ENCODE measurements around the gene PALLD.
"Not testable (repeated sequence)": the region's sequence is repeated elsewhere in the genome, so short reads cannot be mapped to it uniquely, and the experiment has no call there.

Gene PALLD

DNA sequence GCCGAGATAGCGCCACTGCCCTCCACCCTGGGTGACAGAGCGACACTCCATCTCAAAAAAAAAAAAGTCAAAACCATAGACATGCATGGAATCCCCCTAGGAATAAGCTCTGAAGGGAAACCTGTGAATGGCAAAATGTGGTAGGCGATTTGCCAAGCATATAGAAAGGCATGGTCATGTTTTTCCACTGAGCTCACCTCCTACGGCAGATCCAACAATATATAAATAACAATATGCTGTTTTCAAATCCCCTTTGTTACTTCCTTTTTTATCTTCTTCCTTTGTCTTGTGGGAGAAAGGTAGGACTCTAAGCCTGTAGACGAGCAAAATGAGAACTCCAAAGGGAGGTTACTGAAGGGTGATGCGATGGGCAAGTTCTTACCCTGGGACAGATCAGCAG, 219.0 kb downstream of the PALLD start:
- DNase-seq, result no peak

DNA sequence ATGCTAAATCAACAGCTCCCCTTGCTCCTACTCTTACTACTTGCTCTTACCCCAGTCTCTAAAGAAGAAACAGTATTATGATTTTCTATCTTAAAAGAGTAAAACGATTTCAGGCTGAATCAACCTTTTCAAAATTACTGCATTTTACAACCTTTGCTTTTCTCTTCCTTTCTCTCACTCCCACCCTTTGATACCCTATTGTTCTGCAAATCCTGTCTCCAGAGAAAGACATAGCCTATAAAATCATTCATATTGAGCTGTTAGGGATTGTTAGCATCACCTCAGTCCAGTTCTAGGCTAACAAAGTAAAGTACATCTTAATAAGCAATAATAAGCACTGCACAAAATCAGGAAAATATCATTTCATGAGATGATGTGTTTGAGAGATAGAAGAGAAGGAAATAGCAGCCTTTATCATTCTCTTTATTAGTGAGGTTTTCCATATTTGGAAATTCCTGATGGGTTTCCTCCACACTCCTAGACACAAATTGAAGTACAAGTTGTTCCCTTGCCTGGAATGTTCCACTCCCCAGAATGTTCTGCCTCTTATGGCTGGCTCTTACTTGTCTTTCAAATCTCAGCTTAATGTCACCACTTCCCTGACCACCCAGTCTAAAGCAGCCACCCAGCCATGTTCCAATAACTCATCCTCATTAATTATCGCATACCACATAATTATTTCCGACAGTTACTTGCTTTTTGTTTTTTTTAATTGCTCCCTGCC, 219.7 kb downstream of the PALLD start:
- no peak for DNase-seq

DNA sequence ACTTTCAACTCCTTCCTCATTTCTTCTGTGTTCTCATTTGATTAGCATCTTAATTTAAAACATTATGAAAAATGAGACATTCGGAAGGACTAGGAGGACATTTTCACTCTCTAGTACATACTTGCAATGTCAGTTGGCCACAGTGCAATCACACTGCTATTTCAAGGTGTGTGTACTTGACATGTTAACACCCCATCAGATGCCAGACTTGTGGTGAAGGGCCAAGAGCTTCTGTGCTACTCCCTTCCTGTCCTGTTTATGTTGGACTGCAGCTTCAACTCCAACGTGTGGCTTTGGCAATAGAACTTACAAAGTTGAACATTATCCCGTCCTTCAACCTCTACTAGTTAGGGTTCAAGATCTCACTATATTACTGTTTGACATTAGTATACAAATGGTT, 221.0 kb downstream of the PALLD start:
- no peak for DNase-seq

DNA sequence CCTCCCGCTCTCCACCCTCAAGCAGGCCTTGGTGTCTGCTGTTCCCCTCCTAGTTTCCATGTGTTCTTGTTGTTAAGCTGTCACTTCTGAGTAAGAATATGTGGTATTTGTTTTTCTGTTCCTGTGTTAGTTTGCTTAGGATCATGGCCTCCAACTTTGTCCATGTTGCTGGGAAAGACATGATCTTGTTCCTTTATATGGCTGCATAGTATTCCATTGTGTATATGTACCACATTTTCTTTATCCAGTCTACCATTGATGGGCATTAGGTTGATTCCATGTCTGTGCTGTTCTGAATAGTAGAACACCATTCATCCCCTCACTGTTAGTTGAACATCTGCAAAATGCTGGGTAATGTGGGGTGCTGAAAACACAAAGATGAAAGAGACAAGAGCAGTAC, 222.9 kb downstream of the PALLD start:
- DNase-seq, result no peak

DNA sequence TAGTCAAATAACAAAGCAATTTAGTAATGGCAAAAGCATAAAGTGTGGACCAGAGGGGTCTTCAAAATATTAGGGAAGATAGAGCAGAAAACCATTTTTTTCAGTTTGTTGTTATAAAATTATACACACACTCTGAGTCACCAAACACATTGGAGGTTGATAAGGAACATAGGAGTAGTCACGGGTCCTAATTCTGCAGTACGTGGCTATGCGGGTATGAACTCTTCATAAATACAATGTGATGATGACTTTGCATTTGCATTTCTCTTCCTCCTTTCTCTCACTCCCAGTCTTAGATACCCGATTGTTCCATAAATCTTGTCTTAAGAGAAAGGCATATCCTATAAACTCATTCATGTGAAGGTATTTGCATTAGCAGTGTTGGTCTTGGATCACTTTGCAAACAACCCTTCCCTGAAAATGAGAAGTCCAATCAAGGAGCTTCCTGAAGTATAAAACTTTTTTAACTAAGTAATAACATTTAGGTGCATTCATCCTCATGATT, 223.6 kb downstream of the PALLD start:
- no peak for DNase-seq

DNA sequence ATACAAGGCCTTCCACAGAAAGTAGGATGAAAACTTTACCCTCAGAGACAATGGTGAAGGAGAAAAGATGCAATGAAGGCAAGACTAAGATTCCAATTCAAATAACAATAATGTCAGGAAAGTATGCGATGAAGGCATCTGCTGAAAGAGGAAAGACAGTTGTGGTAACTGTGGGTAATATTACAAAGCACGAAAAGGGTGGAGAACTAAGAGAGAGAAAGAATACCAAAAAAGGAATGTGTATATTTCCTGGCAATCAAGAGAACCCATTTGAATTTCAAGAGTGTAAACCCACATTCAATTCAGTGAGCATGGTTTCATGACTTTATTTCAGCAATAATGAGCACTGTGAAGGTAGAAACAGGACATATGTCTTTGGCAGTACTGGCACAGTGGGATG, 225.5 kb downstream of the PALLD start:
- DNase-seq, result no peak

DNA sequence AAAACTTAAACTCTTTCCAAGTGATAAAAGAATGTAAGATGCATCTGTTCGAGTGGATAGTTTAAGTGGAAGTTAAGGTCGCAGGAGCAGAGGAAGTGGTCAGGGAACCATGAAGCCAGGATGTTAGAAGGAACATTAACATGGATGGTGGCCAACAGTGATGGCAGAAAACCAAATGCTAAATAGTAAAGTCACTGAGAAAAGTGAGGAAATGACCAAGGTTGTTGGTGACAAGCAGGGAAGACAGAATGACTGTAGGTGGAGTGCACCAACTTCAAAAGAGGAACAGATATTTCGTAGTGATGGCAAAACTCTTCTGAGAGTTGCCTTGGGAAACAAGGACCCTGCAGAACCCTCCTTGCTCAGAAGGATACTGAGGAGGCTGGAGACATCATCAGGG, 226.2 kb downstream of the PALLD start:
- no peak for DNase-seq

DNA sequence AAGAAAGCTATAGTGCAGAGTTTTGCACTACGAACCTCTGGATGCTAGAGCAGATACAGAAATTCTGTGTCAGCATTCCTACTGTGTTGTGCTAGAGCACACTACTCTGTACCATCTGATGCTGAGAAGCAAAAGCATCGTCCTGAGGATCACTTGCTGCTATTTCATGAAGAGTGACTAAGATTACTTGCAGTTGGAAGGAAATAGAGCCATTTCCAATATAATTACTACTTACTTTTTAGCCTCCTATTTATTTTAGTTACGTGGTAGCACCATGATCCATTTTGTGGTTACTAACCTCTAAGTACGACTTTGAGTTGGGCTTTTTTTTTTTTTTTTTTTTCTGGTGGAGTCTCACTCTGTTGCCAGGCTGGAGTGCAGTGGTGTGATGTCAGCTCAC, 226.7 kb downstream of the PALLD start:
- no peak for DNase-seq

DNA sequence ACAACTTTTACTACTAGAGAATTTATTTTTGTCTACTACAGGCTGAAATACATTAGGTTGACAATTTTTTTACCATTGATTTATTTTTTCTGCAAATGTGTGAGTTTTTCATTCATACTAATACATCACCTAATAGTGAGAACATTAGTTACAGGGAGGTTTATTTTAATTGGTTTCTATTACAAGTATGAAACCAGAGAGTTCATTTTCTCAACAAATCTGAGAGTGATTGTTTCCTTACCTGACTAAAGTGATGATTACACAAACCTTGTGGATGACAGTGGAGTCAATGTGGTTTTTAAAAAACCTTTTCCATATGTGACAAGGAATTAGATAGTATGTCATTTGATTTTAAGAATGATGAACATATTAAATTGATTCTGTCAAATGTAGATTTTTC, 227.4 kb downstream of the PALLD start:
- no peak for DNase-seq

DNA sequence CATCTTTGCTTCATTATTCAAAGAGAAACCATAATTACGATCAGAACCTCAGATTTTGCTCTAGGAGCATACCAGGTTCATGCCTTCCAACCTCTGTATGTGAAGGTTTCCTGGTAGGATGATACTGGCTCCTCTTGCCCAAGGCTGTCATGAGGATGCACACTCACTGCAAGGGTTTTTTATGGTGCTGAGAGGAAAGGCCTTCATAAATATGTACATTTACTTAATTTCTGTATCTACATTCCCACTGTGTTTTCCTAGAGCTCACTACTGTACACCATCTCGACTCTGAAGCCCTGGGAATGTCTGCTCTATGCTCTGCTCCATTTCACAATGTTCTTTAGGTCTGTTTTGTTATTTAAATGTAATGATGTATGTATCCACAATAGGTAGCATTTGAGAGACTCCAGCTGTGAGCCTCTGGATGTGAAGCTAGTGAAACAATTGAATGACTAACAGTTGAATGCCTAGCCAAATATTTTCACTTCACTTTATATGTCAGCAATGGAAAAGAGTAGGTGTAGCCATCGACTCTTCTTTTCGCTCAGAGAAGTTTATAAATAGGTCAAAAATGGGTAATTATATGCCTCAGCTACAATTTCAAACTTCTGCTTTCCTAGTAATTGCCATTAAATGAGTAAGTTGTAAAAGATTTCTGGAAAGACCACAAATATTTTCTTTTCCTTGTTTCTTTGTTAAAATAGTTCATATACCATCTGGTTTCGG, 228.0 kb downstream of the PALLD start:
- DNase-seq, result no peak

DNA sequence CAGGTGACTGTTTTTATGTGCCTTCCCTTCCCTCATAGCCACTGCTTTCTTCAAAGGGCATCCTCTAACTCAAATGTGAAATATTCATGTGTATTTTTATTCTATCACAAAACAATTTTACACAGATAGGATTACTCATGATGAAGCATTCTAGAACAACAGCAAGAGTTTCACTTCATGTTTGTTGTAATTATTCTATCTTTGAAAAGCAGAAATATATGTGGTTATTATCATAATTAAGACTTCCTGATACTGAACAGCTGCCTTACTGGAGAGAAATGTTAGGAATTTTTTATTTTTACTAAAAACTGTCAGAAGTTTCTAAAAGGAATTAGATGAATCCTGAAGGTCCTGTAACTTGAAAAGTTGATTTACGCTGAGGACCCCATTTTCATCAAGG, 229.1 kb downstream of the PALLD start:
- no peak for DNase-seq

DNA sequence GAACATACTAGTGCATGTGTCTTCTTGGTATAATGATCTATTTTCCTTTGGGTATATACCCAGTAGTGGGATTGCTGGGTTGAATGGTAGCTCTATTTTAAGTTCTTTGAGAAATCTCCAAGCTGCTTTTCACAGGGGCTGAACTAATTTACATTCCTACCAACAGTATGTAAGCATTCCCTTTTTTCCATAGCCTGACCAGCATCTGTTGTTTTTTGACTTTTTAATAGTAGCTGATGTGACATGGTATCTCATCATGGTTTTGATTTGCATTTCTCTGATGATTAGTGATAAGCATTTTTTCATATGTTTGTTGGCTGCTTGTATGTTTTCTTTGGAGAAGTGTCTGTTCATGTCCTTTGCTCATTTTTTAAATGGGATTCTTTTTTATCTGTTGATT, 230.3 kb downstream of the PALLD start:
- not testable (repeated sequence) for DNase-seq

DNA sequence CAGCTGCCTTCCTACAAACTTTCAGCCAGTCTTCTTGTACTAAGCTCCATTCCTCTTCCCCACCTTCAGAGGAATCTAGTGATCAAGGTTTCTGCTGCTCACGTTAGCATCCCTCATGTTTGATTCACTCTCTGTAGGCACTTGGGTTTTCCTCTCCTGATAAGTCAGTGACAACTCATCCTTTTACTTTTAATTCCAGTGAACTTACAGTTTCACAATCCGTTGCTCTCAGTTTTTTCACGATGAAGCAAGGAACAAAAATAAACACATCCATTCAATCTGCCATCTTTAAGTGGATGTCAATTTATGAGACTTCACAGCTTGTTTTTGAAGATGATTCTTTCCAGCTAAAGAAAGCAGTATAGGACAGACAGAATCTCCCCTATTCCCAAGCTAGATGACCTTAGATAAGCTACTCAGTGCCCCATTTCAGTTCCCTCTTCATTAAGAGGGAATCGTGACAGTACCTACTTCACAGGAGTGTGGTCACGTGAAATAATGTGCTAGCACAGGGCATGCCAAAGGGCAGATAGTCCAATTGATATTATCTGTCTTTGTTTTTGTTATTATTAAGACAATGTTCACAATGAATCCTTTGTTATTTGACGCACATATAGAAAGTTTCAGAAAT, 234.3 kb downstream of the PALLD start:
- DNase-seq, result no peak

DNA sequence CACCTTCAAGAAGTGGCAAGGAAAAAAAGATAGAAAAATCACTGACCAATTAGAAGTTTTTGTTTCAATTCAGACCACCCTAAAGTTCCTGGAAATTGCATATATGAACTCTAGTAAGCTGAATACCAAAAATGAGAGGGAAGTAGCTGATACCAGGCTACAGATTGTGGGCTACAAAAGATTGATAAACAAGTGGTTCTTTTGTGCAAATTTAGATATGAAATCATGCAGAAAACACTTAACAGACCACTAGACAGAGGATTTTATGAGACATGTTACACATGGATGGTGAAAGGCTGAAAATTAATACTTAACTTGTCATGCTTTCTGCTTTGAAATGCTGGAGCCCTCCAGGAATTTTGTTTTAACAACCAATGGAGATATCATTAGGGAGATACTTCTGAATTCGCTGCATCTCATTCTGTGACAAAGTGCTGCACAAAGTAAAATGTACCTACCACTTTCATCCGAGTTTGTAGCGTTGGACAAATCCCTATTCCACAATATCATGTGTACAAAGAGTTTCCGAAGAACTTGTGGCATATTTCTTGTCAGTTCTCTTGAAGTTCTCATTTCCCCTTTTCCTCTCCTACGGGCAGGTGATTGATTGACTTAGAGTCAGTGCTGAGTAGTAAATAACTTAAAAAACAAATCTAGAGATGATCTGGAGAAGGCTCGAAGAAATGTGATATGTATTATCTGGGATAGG, 235.0 kb downstream of the PALLD start:
- DNase-seq, result no peak

DNA sequence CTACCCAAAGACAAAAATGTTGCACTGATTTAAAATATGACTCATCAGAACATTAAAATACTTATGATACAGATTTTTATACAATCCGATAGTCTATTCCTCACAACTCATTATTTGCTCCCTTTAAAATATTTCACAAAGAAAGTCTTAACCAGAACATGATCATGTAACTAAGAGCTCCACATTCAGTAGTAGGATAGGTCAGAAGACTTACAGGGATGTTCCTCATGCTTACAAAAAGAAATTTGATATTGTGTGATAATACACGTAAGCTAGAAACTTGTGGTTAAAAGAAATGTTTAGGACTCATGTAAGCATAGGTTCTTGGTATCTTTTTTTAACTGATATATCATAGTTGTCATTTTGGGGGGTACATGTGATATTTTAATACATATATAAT, 235.9 kb downstream of the PALLD start:
- no peak for DNase-seq

DNA sequence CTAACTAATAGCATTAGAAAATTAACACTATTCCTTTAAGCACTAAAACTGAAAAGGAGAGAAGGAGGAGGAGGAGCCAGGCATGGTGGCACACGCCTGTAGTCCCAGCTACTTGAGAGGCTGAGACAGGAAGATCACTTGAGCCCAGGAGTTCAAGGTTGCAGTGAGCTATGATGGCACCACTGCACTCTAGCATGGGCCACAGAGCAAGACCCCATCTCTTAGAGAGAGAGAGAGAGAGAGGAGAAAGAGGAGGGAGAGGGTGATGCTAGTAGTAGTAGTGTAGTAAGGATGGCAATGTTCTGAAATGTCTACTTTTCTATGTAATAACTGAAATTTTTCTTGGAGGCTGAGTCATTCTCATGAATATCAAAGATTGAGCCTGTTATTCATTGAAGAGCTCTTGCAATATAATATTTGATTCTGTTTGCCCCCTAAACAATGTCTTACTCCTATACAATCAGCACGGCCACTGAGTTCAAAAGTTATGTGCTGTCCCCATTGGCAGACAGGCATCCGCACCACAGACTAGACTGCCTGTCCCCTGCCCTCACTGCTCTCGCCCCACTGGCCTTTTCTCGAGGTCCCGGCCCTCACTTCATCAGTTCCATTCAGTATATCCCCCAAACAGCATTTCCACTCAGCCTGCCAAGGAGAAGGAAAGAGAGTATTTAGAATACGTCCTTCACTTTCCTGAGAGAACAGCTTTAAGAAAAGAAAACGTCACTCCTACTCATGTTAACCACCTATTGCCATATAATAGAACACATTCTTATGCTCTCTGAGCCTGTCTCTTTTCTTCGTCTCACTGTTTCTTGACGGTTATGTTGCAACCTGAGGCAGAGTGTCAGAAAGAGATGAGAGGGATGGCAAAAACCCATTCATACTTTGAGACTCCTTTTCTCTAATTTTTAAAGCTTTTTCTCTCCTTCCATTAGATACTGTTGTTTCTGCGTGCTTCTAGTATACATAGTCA, 238.1 kb downstream of the PALLD start:
- no peak for DNase-seq

DNA sequence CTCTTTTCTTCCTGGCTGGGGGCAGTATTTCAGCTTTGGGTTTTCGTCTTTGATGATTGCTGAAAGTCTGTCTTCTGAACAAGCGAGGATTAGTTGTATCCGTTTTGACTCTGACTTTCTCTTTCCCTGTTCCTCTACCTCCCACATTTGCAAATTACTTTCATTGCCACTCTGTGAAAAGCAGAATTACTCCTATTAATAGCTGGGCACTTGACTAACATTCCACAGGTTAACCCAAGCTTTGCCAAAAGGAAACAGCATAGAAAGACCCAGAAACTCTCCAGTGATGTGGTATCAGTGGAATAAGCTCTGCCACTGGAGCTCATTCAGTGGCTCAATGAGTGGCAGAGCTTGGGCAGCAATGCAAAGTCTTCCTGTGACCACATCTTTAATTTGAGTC, 238.9 kb downstream of the PALLD start:
- DNase-seq, result no peak

DNA sequence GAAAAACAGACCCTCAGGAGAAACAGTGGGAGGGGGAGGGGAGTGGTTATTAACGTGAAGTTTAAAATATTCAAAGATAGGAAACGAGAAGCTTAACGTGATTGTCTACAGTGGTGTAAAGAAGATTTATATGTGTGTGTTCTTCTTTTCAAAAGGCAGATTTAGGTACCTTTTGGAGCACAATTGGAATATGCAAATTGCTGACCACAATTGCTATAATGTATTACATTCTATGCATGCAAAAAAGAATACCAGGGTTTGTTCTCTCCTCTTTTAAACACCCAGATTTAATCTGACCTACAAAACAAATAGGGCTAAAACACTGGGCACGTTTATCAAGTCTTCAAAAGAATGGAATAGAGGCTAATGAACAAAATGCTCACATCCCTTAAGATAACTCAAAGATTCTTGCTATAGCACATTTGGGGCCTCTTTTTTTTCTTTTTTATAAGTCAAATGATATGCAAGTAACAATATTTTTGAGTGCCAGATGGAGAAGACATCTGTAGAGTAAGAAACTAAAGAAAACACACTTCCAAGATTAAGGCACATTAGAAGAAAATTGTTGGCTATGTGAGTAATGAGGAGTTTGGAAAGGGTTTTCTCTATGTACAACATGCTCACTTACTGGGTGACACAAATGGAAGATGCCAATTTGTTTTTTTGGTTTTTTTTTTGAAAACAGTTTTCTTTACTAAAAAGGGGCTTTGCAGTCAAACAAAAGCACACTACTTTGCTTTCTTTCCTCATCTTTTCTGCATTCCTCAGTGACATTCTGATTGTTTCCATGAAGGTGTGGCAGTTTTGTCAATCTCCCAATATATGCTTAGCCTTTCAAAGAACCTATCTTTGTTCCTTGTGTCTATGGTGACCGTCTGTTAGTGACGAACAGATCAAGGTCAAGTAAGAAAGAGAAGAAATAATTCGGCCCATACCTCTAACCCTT, 240.3 kb downstream of the PALLD start:
- DNase-seq, result no peak

DNA sequence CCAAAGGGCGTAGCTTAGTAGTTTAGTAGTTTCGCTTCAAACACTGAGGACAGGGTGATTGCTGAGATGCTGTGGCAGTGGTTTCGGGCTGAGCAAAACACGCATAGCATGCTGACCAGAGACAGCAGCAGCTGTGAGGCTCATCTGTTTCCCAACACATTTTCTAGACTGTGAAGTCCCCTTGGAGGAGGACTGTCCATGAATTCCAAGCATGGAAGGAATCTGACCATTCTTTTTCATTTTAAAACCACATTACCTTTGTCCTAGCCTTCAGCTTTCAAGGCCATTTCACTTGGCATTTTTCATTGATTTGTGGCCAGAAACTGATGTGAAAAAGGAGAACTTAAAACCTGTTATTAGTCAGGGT, 240.9 kb downstream of the PALLD start:
- DNase-seq, result no peak

DNA sequence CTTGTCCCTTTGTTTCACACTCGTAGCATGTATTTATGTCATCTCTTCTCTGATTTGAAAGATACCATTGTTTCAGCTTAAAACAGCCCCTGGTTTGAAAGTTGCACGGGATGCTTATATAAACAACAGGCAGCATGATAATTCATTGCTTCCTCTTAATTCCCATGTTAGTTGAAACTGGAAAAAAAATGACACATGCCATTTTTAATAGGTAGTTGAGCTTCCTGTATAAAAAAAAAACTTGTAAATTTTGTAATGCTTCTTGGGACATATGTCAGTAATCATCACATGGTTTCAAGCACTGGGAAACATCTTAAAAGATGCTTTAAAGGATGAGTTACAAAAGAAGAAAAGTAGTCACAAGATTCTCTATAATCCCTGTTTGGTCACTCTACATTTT, 243.0 kb downstream of the PALLD start:
- DNase-seq, result no peak

DNA sequence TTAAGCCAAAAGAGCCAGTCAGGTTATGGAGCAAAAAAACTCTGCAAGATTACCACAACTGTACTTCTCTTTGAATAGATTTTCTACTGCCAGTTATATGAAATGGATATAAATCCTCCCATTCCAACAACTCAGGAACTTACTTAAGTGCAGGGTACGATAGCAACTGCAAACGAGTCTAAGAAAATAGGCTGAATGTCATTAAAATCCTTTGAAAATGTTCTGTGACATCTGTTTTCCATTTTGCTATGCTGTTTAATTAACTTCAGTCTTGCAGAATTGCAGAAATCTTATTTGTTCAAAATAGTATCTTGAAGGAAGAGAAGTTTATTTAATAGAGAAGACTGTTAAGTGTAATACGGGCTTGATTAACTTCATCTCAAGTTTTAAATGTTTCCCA, 243.8 kb downstream of the PALLD start:
- DNase-seq, result no peak

Measured in NCI-H774 (cell line).